HEK293 (cell line): ENCODE measurements around the gene PCAT6.

ENCODE experiments used
- BCL11B ChIP-seq: fragments of 450-650 bp; formaldehyde crosslinking; IDR thresholded peaks from 2 replicates; pipeline ENCODE4 v1.5.1; 2016; ENCODE audit warnings: low read depth, missing biosample characterization, missing genetic modification characterization
- FEZF1 ChIP-seq: fragments of 450-650 bp; formaldehyde crosslinking; IDR thresholded peaks from 2 replicates; pipeline ENCODE4 v1.5.1; 2016; ENCODE audit warnings: missing biosample characterization, missing genetic modification characterization
- GLI2 ChIP-seq: fragments of 450-650 bp; formaldehyde crosslinking; IDR thresholded peaks from 2 replicates; pipeline ENCODE4; 2017; ENCODE audit warnings: missing biosample characterization, missing genetic modification characterization, low read depth, borderline replicate concordance
- GLIS1 ChIP-seq: fragments of 450-650 bp; formaldehyde crosslinking; IDR thresholded peaks from 2 replicates; pipeline ENCODE4 v1.5.1; 2016; ENCODE audit warnings: missing biosample characterization, missing genetic modification characterization
- MEIS1 ChIP-seq: sonication (generic); formaldehyde crosslinking; IDR thresholded peaks from 2 replicates; pipeline ENCODE4 v1.8.1; 2022; ENCODE audit warnings: missing genetic modification reagents, mild to moderate bottlenecking, borderline replicate concordance
- OVOL3 ChIP-seq: fragments of 450-650 bp; formaldehyde crosslinking; IDR thresholded peaks from 2 replicates; pipeline ENCODE4 v1.5.1; 2016; ENCODE audit warnings: missing biosample characterization, missing genetic modification characterization
- PATZ1 ChIP-seq: fragments of 450-650 bp; formaldehyde crosslinking; IDR thresholded peaks from 2 replicates; pipeline ENCODE4 v1.5.1; 2016; ENCODE audit warnings: missing biosample characterization, missing genetic modification characterization
- SALL2 ChIP-seq: fragments of 450-650 bp; formaldehyde crosslinking; IDR thresholded peaks from 2 replicates; pipeline ENCODE4 v1.5.0; 2017; ENCODE audit warnings: missing biosample characterization, mild to moderate bottlenecking, missing genetic modification characterization, borderline replicate concordance
- SP2 ChIP-seq: fragments of 450-650 bp; formaldehyde crosslinking; IDR thresholded peaks from 2 replicates; pipeline ENCODE4 v1.5.1; 2016; ENCODE audit warnings: missing biosample characterization, missing genetic modification characterization
- TSHZ1 ChIP-seq: fragments of 450-650 bp; formaldehyde crosslinking; IDR thresholded peaks from 2 replicates; pipeline ENCODE4 v1.5.1; 2016; ENCODE audit warnings: missing biosample characterization, missing genetic modification characterization, borderline replicate concordance
- WT1 ChIP-seq: fragments of 450-650 bp; formaldehyde crosslinking; IDR thresholded peaks from 2 replicates; pipeline ENCODE4 v1.5.1; 2016; ENCODE audit warnings: missing biosample characterization, missing genetic modification characterization
- ZBTB20 ChIP-seq: fragments of 450-650 bp; formaldehyde crosslinking; IDR thresholded peaks from 2 replicates; pipeline ENCODE4 v1.5.1; 2016; ENCODE audit warnings: missing biosample characterization, missing genetic modification characterization
- ZBTB8A ChIP-seq: fragments of 450-650 bp; formaldehyde crosslinking; IDR thresholded peaks from 2 replicates; pipeline ENCODE4 v1.5.1; 2016; ENCODE audit warnings: missing biosample characterization, missing genetic modification characterization
- ZFP3 ChIP-seq: fragments of 450-650 bp; formaldehyde crosslinking; IDR thresholded peaks from 2 replicates; pipeline ENCODE4 v1.5.1; 2016; ENCODE audit warnings: low read depth, missing biosample characterization, missing genetic modification characterization
- ZNF169 ChIP-seq: fragments of 450-650 bp; formaldehyde crosslinking; IDR thresholded peaks from 2 replicates; pipeline ENCODE4 v1.5.1; 2016; ENCODE audit warnings: missing biosample characterization, missing genetic modification characterization
- ZNF174 ChIP-seq: fragments of 450-650 bp; formaldehyde crosslinking; IDR thresholded peaks from 2 replicates; pipeline ENCODE4 v1.5.0; 2017; ENCODE audit warnings: missing biosample characterization, mild to moderate bottlenecking, missing genetic modification characterization
- ZNF280D ChIP-seq: fragments of 450-650 bp; formaldehyde crosslinking; IDR thresholded peaks from 2 replicates; pipeline ENCODE4 v1.5.1; 2016; ENCODE audit warnings: missing biosample characterization, missing genetic modification characterization
- ZNF335 ChIP-seq: fragments of 450-650 bp; formaldehyde crosslinking; conservative IDR thresholded peaks from 2 replicates; pipeline ENCODE4 v1.5.1; 2016; ENCODE audit warnings: missing biosample characterization, missing genetic modification characterization
- ZNF362 ChIP-seq: fragments of 450-650 bp; formaldehyde crosslinking; IDR thresholded peaks from 2 replicates; pipeline ENCODE4 v1.5.1; 2016; ENCODE audit warnings: missing biosample characterization, missing genetic modification characterization
- ZNF449 ChIP-seq: fragments of 450-650 bp; formaldehyde crosslinking; IDR thresholded peaks from 2 replicates; pipeline ENCODE4 v1.5.1; 2017; ENCODE audit warnings: missing biosample characterization, mild to moderate bottlenecking, missing genetic modification characterization, moderate library complexity
- ZNF571 ChIP-seq: fragments of 450-650 bp; formaldehyde crosslinking; IDR thresholded peaks from 2 replicates; pipeline ENCODE4 v1.5.0; 2017; ENCODE audit warnings: missing biosample characterization, missing genetic modification characterization
- ZNF639 ChIP-seq: fragments of 450-650 bp; formaldehyde crosslinking; IDR thresholded peaks from 2 replicates; pipeline ENCODE4 v1.5.1; 2016; ENCODE audit warnings: missing biosample characterization, missing genetic modification characterization
- ZNF670 ChIP-seq: fragments of 450-650 bp; formaldehyde crosslinking; IDR thresholded peaks from 2 replicates; pipeline ENCODE4 v1.5.1; 2016; ENCODE audit warnings: missing biosample characterization, missing genetic modification characterization, low read depth
- ZNF777 ChIP-seq: fragments of 450-650 bp; formaldehyde crosslinking; IDR thresholded peaks from 2 replicates; pipeline ENCODE4 v1.5.1; 2017; ENCODE audit warnings: missing biosample characterization, missing genetic modification characterization, borderline replicate concordance
- ZSCAN23 ChIP-seq: fragments of 450-650 bp; formaldehyde crosslinking; IDR thresholded peaks from 2 replicates; pipeline ENCODE4 v1.5.1; 2016; ENCODE audit warnings: missing biosample characterization, missing genetic modification characterization
- ZXDB ChIP-seq: fragments of 450-650 bp; formaldehyde crosslinking; IDR thresholded peaks from 2 replicates; pipeline ENCODE4 v1.5.1; 2016; ENCODE audit warnings: missing biosample characterization, missing genetic modification characterization

PCAT6 gene

GRCh38 chr1:202806845-202807450, 3.8 kb upstream of the PCAT6 start (continued):
- TF ChIP-seq ZNF362 (tag by site-specific recombination) (0 out of 2 replicates have a peak, but pooled peaks have one; percentile 43), ZNF335 (tag by site-specific recombination) (peak; percentile 6), MEIS1 (CRISPR knock-in tag) (no peak), SALL2 (tag by site-specific recombination) (no peak), ZNF449 (peak; percentile 65), FEZF1 (tag by site-specific recombination) (no peak), ZNF169 (tag by site-specific recombination) (no peak), ZNF777 (tag by site-specific recombination) (no peak), ZNF571 (tag by site-specific recombination) (no peak), ZNF639 (tag by site-specific recombination) (no peak), GLIS1 (peak; percentile 14; the same call in 1 of the 2 replicates), BCL11B (tag by site-specific recombination) (no peak), ZSCAN23 (no peak), PATZ1 (tag by site-specific recombination) (peak; percentile 64; the same call in 1 of the 2 replicates), ZBTB20 (tag by site-specific recombination) (peak; percentile 77; the same call in 1 of the 2 replicates), ZNF280D (tag by site-specific recombination) (no peak), ZBTB8A (peak; percentile 88), OVOL3 (tag by site-specific recombination) (no peak), ZFP3 (tag by site-specific recombination) (no peak), ZNF174 (no peak), ZXDB (tag by site-specific recombination) (0 out of 2 replicates have a peak, but pooled peaks have one; percentile 46), GLI2 (no peak), ZNF670 (tag by site-specific recombination) (no peak), SP2 (tag by site-specific recombination) (peak; percentile 73), TSHZ1 (no peak), WT1 (tag by site-specific recombination) (0 out of 2 replicates have a peak, but pooled peaks have one; percentile 19)
